Jurkat, Clone E6-1 (cell line): ENCODE results near the gene ZNF195. TPM values are rescaled to one million over a fixed set of nuclear protein-coding genes. Genes with fewer than 3 reads are reported as not detected.
"Not testable (repeated sequence)": the region's sequence is repeated elsewhere in the genome, so short reads cannot be mapped to it uniquely, and the experiment has no call there.

Experiments
- DNase-seq: peaks from one replicate; pipeline ENCODE4 v3.0.0-alpha.2; 2011; ENCODE audit warnings: low read depth, low spot score
- H3K4me3 ChIP-seq: 2 replicates; pipeline ENCODE4 v1.5.1; 2011; ENCODE audit warnings: mild to moderate bottlenecking, low read length, control low read depth, moderate library complexity
- polyA plus RNA-seq: library from polyadenylated mRNA; unstranded; fragments of >200 nt; gene quantifications from one replicate; pipeline ENCODE4 v1.2.1, GENCODE V29; 2012; ENCODE audit warnings: missing spikeins; ENCODE audit not compliant: insufficient read length, insufficient read depth

The ZNF195 gene
- polyA plus RNA-seq: 30.0 TPM

GRCh38 chr11:3378426-3379423 lies at the start of gene ZNF195:
ZNF195 (minus strand) TSS chr11:3379146; CDS start chr11:3379040, 106 bp downstream.
- DNase-seq: peak; percentile 97
- H3K4me3 ChIP-seq: peak within 1 kb of the TSS; percentile 94

GRCh38 chr11:3428076-3428475 lies 49.1 kb upstream of the ZNF195 start:
- DNase-seq, H3K4me3 ChIP-seq: not testable (repeated sequence)

GRCh38 chr11:3426541-3426940 lies 47.6 kb upstream of the ZNF195 start:
- DNase-seq: not testable (repeated sequence)

GRCh38 chr11:3423928-3424327 lies 45.0 kb upstream of the ZNF195 start:
- not testable (repeated sequence) for H3K4me3 ChIP-seq

More at GRCh38 chr11:3426541-3426940, 47.6 kb upstream of the ZNF195 start:
- not testable (repeated sequence) for H3K4me3 ChIP-seq

GRCh38 chr11:3423138-3423731 lies 44.3 kb upstream of the ZNF195 start:
- H3K4me3 ChIP-seq: peak overlapping the region; percentile 49
- DNase-seq: not testable (repeated sequence)

More at GRCh38 chr11:3423928-3424327, 45.0 kb upstream of the ZNF195 start:
- peak; percentile 5 for DNase-seq

- DNase-seq: peak; percentile 94
Observed at GRCh38 chr11:3422380-3423137, 43.6 kb upstream of the ZNF195 start.

GRCh38 chr11:3421608-3422379 lies 42.8 kb upstream of the ZNF195 start:
- peak overlapping the region; percentile 67 for H3K4me3 ChIP-seq
- peak; percentile 25 for DNase-seq

More at GRCh38 chr11:3422380-3423137, 43.6 kb upstream of the ZNF195 start:
- peak overlapping the region; percentile 67 for H3K4me3 ChIP-seq

- not testable (repeated sequence) for H3K4me3 ChIP-seq, DNase-seq
Observed at GRCh38 chr11:3420281-3421042, 41.5 kb upstream of the ZNF195 start.

GRCh38 chr11:3419496-3419895 lies 40.5 kb upstream of the ZNF195 start:
- not testable (repeated sequence) for DNase-seq, H3K4me3 ChIP-seq

GRCh38 chr11:3417047-3417446 lies 38.1 kb upstream of the ZNF195 start:
- not testable (repeated sequence) for H3K4me3 ChIP-seq
- DNase-seq: peak; percentile 52

- H3K4me3 ChIP-seq, DNase-seq: not testable (repeated sequence)
Observed at GRCh38 chr11:3415301-3415700, 36.4 kb upstream of the ZNF195 start.

GRCh38 chr11:3413666-3414065 lies 34.7 kb upstream of the ZNF195 start:
- H3K4me3 ChIP-seq, DNase-seq: not testable (repeated sequence)

- H3K4me3 ChIP-seq: no peak overlapping the region
- no peak for DNase-seq
Observed at GRCh38 chr11:3412837-3413236, 33.9 kb upstream of the ZNF195 start.

- H3K4me3 ChIP-seq: not testable (repeated sequence)
- peak; percentile 76 for DNase-seq
Observed at GRCh38 chr11:3408722-3409121, 29.8 kb upstream of the ZNF195 start.

GRCh38 chr11:3408058-3408605 lies 29.2 kb upstream of the ZNF195 start:
- peak; percentile 37 for DNase-seq
- H3K4me3 ChIP-seq: not testable (repeated sequence)

- DNase-seq, H3K4me3 ChIP-seq: not testable (repeated sequence)
Observed at GRCh38 chr11:3406937-3407336, 28.0 kb upstream of the ZNF195 start.

GRCh38 chr11:3406223-3406875 lies 27.4 kb upstream of the ZNF195 start:
- not testable (repeated sequence) for H3K4me3 ChIP-seq

More at GRCh38 chr11:3406223-3406875, 27.4 kb upstream of the ZNF195 start:
- DNase-seq: not testable (repeated sequence)
